GM12873 (cell line): ENCODE measurements around the gene CPD.

Source experiments
- TF ChIP-seq, protein P1 (sequence below): IDR thresholded peaks from 2 replicates; pipeline ENCODE4 v1.5.1; 2012; ENCODE audit warnings: low read depth, mild to moderate bottlenecking, moderate library complexity, low read length, control low read depth; ENCODE audit not compliant: insufficient read depth; ENCODE audit errors: missing control alignments

The CPD gene

DNA sequence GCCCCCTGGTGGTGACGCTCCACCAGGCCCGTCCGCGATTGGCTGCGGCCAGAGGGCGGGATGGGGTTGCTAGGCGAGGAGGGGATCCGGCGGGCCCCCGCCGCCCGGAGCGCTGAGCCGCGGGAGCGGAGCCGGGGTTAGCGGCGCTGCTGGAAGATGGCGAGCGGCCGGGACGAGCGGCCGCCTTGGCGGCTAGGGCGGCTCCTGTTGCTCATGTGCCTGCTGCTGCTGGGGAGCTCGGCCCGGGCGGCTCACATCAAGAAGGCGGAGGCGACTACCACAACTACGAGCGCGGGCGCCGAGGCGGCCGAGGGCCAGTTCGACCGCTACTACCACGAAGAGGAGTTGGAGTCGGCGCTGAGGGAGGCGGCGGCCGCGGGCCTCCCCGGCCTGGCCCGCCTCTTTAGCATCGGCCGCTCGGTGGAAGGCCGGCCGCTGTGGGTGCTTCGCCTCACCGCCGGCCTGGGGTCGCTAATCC, at the start of gene CPD:
TSS of gene CPD (plus strand) at position 103 of the 478 bp plus-strand sequence. CDS start at position 157, 54 bp downstream.
- TF ChIP-seq, protein P1, sequence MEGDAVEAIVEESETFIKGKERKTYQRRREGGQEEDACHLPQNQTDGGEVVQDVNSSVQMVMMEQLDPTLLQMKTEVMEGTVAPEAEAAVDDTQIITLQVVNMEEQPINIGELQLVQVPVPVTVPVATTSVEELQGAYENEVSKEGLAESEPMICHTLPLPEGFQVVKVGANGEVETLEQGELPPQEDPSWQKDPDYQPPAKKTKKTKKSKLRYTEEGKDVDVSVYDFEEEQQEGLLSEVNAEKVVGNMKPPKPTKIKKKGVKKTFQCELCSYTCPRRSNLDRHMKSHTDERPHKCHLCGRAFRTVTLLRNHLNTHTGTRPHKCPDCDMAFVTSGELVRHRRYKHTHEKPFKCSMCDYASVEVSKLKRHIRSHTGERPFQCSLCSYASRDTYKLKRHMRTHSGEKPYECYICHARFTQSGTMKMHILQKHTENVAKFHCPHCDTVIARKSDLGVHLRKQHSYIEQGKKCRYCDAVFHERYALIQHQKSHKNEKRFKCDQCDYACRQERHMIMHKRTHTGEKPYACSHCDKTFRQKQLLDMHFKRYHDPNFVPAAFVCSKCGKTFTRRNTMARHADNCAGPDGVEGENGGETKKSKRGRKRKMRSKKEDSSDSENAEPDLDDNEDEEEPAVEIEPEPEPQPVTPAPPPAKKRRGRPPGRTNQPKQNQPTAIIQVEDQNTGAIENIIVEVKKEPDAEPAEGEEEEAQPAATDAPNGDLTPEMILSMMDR = no peak

DNA sequence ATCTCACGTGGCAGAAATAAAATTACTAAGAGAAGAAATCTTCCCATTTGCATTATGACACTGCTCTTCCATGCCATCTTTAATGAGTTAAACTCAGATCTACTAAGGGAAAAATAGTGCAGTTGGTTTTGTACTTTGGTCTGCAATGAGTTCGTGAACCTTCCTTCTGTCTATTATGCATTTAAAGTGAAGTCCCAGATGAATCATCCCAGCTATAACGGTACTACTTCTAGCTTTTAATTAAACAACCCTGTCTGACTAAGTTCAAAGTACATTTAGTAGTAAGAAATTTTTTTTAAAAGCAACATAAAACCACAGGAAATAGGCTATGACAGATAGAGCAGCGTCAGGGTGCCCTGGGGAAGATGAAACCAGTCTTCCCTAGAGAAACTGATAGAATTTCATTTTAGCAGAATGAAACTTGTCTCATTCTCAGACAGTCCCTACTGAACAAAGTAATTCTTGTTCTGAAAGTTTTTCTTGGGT, 46.6 kb upstream of the CPD start:
- TF ChIP-seq, protein P1 = no peak

DNA sequence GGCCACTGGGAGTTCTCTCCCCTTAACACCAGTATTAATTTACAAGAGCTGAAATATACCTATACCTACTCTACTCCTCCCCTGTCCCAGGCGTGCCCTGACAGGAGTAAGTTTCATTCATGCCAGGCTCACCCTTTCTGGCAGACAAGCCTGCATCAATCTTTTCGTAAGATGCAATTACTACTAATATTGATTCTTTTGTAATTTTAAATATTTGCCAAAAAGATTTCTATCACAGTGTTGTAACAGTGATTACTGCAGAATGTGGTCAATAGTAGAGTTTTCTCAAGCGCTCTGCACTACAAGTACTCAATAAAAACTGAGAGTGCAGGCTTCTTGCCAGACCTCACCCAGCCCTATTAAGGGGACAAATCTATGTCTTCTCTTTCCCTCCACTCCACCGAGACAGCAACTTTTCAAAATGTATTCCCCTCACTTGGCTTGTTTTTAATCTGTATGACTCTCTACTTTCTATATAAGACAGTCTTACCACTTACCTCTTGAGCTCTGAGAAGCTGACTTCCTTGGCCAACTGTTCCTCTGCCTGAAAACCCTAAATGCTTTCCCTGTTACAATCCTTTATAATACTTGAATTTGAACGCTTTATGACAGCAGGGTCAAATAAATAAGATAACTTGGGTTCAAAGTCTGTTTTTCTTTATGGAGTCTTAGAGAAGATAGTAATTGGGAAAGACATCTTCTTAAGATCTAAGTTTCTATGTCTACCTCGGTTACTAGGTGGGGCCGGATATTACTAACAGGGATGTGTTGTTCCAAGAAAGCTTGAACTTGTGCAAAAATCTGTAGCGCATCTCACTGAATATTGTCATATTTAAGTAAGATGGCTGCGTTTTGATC, 45.0 kb upstream of the CPD start, which contains the start of gene TMIGD1:
TSS of gene TMIGD1 (minus strand) at position 555 of the 858 bp plus-strand sequence. CDS start 1,924 bp downstream, outside the sequence.
- TF ChIP-seq, protein P1 = no peak

DNA sequence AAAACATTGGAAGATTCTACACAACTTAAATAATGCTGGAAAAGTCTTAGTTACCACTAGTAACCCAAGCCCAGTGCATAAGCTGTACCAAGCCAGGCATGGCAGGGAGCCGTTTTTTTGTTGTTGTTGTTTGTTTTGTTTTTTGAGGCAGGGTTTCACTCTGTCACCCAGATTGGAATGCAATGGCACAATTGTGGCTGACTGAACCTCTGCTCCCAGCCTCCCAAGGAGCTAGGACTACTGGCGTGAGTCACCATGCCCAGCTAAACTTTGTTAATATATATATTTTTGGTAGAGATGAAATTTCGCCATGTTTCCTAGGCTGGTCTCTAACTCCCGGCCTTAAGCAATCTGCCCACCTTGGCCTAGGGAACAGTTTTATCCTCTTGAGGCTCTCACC, 44.3 kb upstream of the CPD start:
- TF ChIP-seq, protein P1 = no peak

DNA sequence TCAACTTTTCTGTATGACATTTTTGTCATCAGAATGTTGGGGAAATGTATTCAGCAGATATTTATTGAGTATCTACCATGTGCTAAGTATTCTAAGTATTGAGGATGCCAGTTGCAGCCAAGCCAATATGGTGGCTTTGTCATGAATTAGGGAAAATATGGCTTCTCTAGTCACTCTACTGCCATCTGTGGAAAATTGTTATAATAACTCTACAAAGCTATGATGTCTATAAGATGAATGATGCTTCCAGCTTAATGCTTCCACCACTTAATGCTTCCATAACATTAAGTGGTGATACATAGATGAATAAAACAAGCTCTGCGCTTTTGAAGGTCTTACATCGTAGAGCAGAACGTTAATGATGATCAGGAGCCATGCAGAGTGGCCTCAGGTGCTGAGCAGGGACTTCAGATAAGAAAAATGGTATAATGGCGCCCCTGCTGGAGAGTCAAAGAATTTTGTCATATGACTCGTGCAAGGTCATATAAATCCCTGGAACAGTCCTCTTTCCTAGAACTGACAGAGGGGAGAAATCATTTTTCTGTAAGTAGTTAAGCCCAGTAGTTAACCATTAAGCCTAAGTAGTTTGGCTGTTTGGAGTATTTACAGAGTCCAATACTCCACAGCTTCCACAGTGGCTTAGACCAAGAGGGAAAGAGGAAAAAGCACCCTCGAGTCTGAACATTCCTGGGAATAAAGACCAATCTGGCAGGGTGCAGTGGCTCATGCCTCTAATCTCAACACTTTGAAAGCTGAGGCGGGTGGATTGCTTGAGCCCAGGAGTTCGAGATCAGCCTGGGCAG, 42.2 kb upstream of the CPD start:
- TF ChIP-seq, protein P1 = peak; percentile 65

DNA sequence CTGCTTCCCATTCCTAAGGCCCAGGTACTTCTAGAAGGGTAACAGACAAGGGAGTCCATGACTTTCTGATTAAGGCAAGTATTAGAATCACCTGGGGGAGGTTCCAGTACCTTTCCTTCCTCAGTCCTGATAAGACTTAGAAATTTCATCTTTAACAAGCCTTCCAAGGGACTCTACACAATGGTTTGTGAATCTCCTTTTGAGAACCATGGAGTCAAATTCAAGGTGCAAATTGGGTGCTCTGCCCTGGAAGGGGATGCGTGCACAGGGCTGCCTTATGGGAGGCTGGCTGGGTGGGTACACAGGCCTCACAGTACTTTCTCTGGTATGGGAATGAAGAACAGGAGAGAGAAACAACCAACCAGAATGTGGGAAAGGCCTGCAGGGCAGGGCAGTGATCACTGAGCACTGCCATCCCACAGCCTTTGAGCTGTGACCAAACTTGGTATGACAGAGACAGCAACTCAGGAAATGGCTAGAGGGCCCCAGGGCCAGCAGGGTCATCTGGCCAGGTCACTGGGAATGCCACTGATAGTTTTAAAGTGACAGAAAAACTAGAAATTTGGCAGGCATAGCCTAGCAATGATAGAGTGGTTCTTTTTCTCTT, 41.2 kb upstream of the CPD start:
- TF ChIP-seq, protein P1 = no peak
